Tibial nerve (tissue), 4 donors: ENCODE results near the gene COL27A1. TPM values are rescaled to one million over a fixed set of nuclear protein-coding genes. Genes with fewer than 3 reads are reported as not detected.
A peak's percentile ranks its signal among the peaks of the same experiment; 100 is the strongest.
"Not testable (repeated sequence)": the region's sequence is repeated elsewhere in the genome, so short reads cannot be mapped to it uniquely, and the experiment has no call there.

Experiments
- DNase-seq, 2 donors: peaks; one replicate each; pipeline ENCODE4 v3.0.0-alpha.2; 2019; ENCODE audit warnings: low spot score in 2 of 2
- H3K27ac ChIP-seq, 4 donors: fragments of 200-600 bp; sonication (generic) in 3 of 4; one replicate each; pipeline ENCODE4 v1.5.1; 2017 to 2019; ENCODE audit warnings: mild to moderate bottlenecking in 1 of 4
- H3K27me3 ChIP-seq, 2 donors: fragments of 200-600 bp; sonication (generic) in 1 of 2; one replicate each; pipeline versions ENCODE4 v1.5.1 to v1.6.0; 2017 to 2019
- H3K36me3 ChIP-seq, 3 donors: fragments of 200-600 bp; sonication (generic); one replicate each; pipeline ENCODE4 v1.5.1; 2018 to 2019
- H3K4me1 ChIP-seq, 4 donors: fragments of 200-600 bp; sonication (generic) in 3 of 4; one replicate each; pipeline ENCODE4 v1.5.1; 2017 to 2019
- H3K4me3 ChIP-seq, 4 donors: fragments of 200-600 bp; sonication (generic) in 3 of 4; one replicate each; pipeline ENCODE4 v1.5.1; 2017 to 2019; ENCODE audit warnings: mild to moderate bottlenecking in 1 of 4, moderate library complexity in 1 of 4
- H3K9me3 ChIP-seq, 4 donors: fragments of 200-600 bp; sonication (generic) in 3 of 4; one replicate each; pipeline ENCODE4 v1.5.1; 2017 to 2019
- EP300 ChIP-seq, 2 donors: sonication (generic); formaldehyde crosslinking; IDR thresholded peaks; one replicate each; pipeline ENCODE4 v1.6.1; 2017; ENCODE audit warnings: antibody characterized with exemption in 2 of 2, mild to moderate bottlenecking in 1 of 2
- POLR2A ChIP-seq, 2 donors: fragments of 450-650 bp; IDR thresholded peaks; one replicate each; pipeline ENCODE4 v1.6.1; 2017; ENCODE audit warnings: antibody characterized with exemption in 2 of 2, mild to moderate bottlenecking in 2 of 2, moderate library complexity in 2 of 2
- WGBS, 2 donors: methylation state at CpG; one replicate each; pipeline ENCODE4 v1.1.5; 2018; 5-methylcytosine and 5-hydroxymethylcytosine counted together
- total RNA-seq, 4 donors: library from RNA; depleted of rRNA; stranded (reverse); fragments of >200 nt; gene quantifications; one replicate each; pipeline ENCODE4 v1.1.0, GENCODE V29; 2016
- TF ChIP-seq, protein P1 (sequence below), 5 experiments: fragments of 200-600 bp in 3 of 5; fragments of 450-650 bp in 2 of 5; sonication (generic) in 3 of 5; IDR thresholded peaks; one replicate each; pipeline ENCODE4 v1.5.1; 2016 to 2019; ENCODE audit warnings: antibody characterized with exemption in 5 of 5, mild to moderate bottlenecking in 3 of 5, moderate library complexity in 2 of 5

The COL27A1 gene
- total RNA-seq, 4 donors from 2014 or later = 14.9 to 55.8 (median 27.7) TPM

DNA sequence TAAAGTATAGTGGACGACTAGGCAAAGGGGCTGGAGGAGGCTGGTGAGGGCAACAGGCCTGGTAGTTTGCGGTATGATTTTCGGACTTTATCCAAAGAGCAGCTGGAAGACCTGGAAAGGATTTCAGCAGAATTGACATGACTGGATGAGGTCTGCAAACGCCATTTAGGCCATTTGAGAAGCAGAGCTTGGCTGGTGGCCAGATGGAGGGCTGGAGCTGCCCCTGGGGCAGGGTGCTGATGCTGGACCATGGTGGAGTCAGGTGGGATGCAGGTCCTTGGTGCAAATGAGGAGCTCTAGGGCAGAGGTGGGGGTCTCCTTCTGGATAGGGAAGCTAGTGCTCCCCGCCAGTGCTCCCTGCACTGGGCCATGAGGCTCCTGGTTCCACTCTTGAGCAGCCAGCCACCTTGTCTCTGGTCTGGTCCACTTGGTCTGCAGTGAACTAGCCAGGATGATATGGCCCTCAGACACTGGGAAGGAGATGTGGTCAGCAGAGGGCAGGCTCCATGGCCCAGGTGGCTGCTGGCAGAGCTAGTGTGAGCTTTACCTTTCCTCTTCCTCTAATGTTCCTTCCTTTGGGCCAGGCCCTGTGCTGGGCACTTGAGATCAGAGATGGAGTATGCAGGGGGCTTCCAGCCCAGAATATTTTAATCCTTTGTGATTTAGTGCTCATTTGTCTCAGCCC is 31.4 kb downstream of the COL27A1 start:
- Histone ChIP-seq H3K9me3 (peaks cover 0 to 7% (median 2%) of the 10 kb centered on the region in 4 donors), H3K27ac (peak overlapping the region in 2 of 4 donors; percentile 50 to 62), H3K4me3 (no peak overlapping the region), H3K4me1 (peaks cover 0 to 26% (median 0%) of the 10 kb centered on the region in 4 donors), H3K36me3 (peaks cover 0 to 7% (median 0%) of the 10 kb centered on the region in 3 donors), H3K27me3 (no peaks in the 10 kb centered on the region)
- no peak for TF ChIP-seq POLR2A (IDR thresholded peaks at IDR 0.05)
- TF ChIP-seq, protein P1, sequence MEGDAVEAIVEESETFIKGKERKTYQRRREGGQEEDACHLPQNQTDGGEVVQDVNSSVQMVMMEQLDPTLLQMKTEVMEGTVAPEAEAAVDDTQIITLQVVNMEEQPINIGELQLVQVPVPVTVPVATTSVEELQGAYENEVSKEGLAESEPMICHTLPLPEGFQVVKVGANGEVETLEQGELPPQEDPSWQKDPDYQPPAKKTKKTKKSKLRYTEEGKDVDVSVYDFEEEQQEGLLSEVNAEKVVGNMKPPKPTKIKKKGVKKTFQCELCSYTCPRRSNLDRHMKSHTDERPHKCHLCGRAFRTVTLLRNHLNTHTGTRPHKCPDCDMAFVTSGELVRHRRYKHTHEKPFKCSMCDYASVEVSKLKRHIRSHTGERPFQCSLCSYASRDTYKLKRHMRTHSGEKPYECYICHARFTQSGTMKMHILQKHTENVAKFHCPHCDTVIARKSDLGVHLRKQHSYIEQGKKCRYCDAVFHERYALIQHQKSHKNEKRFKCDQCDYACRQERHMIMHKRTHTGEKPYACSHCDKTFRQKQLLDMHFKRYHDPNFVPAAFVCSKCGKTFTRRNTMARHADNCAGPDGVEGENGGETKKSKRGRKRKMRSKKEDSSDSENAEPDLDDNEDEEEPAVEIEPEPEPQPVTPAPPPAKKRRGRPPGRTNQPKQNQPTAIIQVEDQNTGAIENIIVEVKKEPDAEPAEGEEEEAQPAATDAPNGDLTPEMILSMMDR (IDR thresholded peaks at IDR 0.05) = no peak
- TF ChIP-seq EP300 (IDR thresholded peaks at IDR 0.05) = no peak
- DNase-seq = no peak
- WGBS, 2 donors = 68 to 79% methylated on average over 5 of the region's 5 CpGs

DNA sequence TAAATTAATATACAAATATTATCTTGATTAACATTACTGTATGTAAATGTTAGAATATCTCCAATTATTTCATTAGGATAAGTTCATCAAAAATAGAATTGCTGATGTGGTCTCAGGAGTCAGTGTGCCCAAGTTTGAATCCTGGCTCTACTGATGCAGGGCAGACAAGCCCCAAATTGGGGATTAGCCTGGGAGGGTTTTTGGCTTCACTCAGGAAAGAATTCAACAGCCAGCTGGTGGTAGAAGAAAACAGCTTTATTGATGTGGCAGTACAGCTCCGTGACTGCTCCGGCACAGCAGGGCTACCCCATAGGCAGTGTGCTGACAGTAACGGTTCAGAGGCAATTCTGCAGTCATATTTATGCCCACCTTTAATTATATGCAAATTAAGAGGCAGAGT is 32.5 kb downstream of the COL27A1 start:
- H3K9me3 ChIP-seq = peaks cover 0 to 7% (median 2%) of the 10 kb centered on the region in 4 donors
- no peak for DNase-seq
- H3K27me3 ChIP-seq = no peaks in the 10 kb centered on the region
- peaks cover 0 to 7% (median 0%) of the 10 kb centered on the region in 3 donors for H3K36me3 ChIP-seq
- WGBS, 2 donors = 85 to 94% methylated on average over 3 of the region's 3 CpGs
- TF ChIP-seq, protein P1 (IDR thresholded peaks at IDR 0.05) = no peak
- no peak for TF ChIP-seq EP300 (IDR thresholded peaks at IDR 0.05)
- H3K27ac ChIP-seq = no peak overlapping the region
- H3K4me3 ChIP-seq = no peak overlapping the region
- peaks cover 0 to 26% (median 0%) of the 10 kb centered on the region in 4 donors for H3K4me1 ChIP-seq

DNA sequence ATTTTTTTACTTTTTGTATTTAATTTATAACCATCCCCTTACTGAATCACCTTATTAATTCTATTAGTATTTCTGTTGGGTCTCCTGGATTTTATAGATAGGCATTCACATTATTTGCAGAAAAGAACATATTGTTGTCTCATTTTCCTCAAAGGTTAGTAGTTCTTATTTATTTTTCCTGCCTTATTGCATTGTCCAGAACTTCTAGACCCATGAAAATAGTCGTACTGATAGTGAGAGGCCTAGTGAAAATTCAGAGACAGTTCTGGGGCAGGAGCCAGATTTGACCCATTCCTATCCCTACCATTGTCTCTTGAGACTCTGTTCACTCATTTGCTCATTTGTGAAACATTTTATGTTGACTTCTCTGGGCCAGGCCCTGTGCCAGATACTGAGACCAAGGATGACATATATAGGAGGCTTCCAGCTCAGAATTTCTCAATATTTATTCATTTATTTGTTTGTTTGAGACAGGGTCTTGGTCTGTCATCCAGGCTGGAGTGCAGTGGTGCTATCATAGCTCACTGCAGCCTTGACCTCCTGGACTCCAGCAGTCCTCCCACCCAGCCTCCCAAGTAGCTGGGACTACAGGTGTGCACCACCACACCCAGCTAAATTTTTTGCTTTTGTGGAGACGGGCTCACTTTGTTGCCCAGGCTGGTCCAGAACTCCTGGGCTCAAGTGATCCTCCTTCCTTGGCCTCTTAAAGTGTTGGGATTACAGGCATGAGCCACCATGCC is 34.7 kb downstream of the COL27A1 start:
- 91 to 93% methylated on average over 2 of the region's 2 CpGs for WGBS, 2 donors
- peaks cover 0 to 7% (median 2%) of the 10 kb centered on the region in 4 donors for H3K9me3 ChIP-seq
- H3K4me1 ChIP-seq = peaks cover 0 to 17% (median 0%) of the 10 kb centered on the region in 4 donors
- no peak for TF ChIP-seq POLR2A (IDR thresholded peaks at IDR 0.05)
- TF ChIP-seq, protein P1 (IDR thresholded peaks at IDR 0.05) = no peak
- no peak for TF ChIP-seq EP300 (IDR thresholded peaks at IDR 0.05)
- peaks cover 0 to 18% (median 0%) of the 10 kb centered on the region in 3 donors for H3K36me3 ChIP-seq
- H3K4me3 ChIP-seq = no peak overlapping the region
- H3K27me3 ChIP-seq = no peaks in the 10 kb centered on the region
- no peak overlapping the region for H3K27ac ChIP-seq
- no peak for DNase-seq

DNA sequence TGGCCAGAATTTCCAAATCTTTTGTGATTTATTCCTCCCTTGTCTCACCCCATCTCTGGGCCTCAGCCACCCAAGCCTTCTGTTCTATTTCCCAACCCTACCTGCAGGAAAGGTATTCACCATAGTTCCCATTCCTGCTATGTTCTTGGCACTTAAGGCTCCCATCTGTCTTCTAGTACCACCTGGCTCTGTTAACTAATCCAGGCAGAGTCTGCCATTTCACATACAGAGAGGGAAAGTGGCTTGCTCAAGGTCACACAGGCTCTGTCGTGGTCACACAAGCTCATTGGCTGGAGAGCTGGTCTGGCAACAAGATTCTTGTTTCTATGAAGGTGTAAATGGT is 35.2 kb downstream of the COL27A1 start:
- H3K27me3 ChIP-seq = no peaks in the 10 kb centered on the region
- WGBS, 2 donors = 86 to 93% methylated on average over 1 of the region's 1 CpG

DNA sequence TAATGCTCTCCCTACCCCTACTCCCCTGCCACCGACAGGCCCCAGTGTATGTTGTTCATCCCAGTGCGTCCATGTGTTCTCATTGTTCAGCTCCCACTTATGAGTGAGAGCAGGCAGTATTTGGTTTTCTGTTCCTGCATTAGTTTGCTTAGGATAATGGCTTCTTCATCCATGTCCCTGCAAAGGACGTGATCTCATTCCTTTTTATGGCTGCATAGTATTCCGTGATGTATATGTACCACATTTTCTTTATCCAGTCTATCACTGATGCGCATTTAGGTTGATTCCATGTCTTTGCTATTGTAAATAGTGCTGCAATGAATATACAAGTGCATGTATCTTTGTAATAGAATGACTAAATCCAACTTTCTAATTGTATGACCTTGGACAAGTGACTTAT is 36.1 kb downstream of the COL27A1 start:
- H3K9me3 ChIP-seq, H3K27me3 ChIP-seq, H3K4me3 ChIP-seq, H3K27ac ChIP-seq, H3K4me1 ChIP-seq, DNase-seq: not testable (repeated sequence)
- 96 to 98% methylated on average over 5 of the region's 5 CpGs for WGBS, 2 donors
- H3K36me3 ChIP-seq = peaks cover 0 to 28% (median 0%) of the 10 kb centered on the region in 3 donors

More for the DNA sequence above, 35.2 kb downstream of the COL27A1 start:
- TF ChIP-seq POLR2A (IDR thresholded peaks at IDR 0.05) (no peak), EP300 (IDR thresholded peaks at IDR 0.05) (no peak)
- TF ChIP-seq, protein P1 (IDR thresholded peaks at IDR 0.05) = no peak
- Histone ChIP-seq H3K4me3 (no peak overlapping the region), H3K36me3 (peaks cover 0 to 19% (median 0%) of the 10 kb centered on the region in 3 donors), H3K9me3 (peaks cover 0 to 7% (median 2%) of the 10 kb centered on the region in 4 donors), H3K27ac (no peak overlapping the region), H3K4me1 (peaks cover 0 to 13% (median 0%) of the 10 kb centered on the region in 4 donors)
- no peak for DNase-seq
